H1 (cell line): ENCODE measurements around the gene OTP. TPM values are rescaled to one million over a fixed set of nuclear protein-coding genes. Genes with fewer than 3 reads are reported as not detected.
A peak's percentile ranks its signal among the peaks of the same experiment; 100 is the strongest.

Experiments
- CTCF ChIA-PET: fragments of 300-600 bp; sonication (Branson Sonifier 250); formaldehyde crosslinking; loops from one replicate; lab custom pipeline; 2021; ENCODE audit not compliant: partially characterized antibody; lab: Charles Lee
- POLR2A ChIA-PET: fragments of 300-600 bp; sonication (Branson Sonifier 250); formaldehyde crosslinking; loops from one replicate; lab custom pipeline; 2021; ENCODE audit warnings: inconsistent platforms; ENCODE audit not compliant: partially characterized antibody; lab: Charles Lee
- DNase-seq, 2 experiments: peaks; one replicate each; pipeline versions ENCODE4 v3.0.0 to v3.0.0-alpha.2; 2010 to 2022; ENCODE audit warnings: low spot score in 2 of 2, low read depth in 1 of 2, mixed read lengths in 1 of 2
- FAIRE-seq: peaks from 2 replicates; lab custom pipeline; 2011; peaks lifted over from hg19 to GRCh38; lab: Jason Lieb, UNC
- H2AFZ ChIP-seq: 2 replicates; pipeline ENCODE4 v1.8.1; 2012; ENCODE audit warnings: low read length, inconsistent platforms
- H2AK5ac ChIP-seq: 2 replicates; pipeline ENCODE4 v1.6.1; 2013; ENCODE audit warnings: low read depth, low read length
- H2BK120ac ChIP-seq: replicated peaks from 2 replicates; pipeline ENCODE3; 2013; ENCODE audit warnings: low read depth, low read length, inconsistent platforms
- H2BK12ac ChIP-seq: 2 replicates; pipeline ENCODE4 v1.6.1; 2013; ENCODE audit warnings: low read depth, low read length
- H2BK15ac ChIP-seq: 2 replicates; pipeline ENCODE4 v1.6.1; 2013; ENCODE audit warnings: low read length
- H2BK20ac ChIP-seq: 2 replicates; pipeline ENCODE4 v1.6.1; 2013; ENCODE audit warnings: low read length
- H2BK5ac ChIP-seq: 2 replicates; pipeline ENCODE4 v1.6.1; 2013; ENCODE audit warnings: low read depth, low read length
- H3K14ac ChIP-seq: 2 replicates; pipeline ENCODE4 v1.6.1; 2013; ENCODE audit warnings: inconsistent platforms; ENCODE audit not compliant: insufficient read length
- H3K18ac ChIP-seq: 2 replicates; pipeline ENCODE4 v1.6.1; 2013; ENCODE audit warnings: low read length; ENCODE audit errors: extremely low read depth
- H3K23ac ChIP-seq: 2 replicates; pipeline ENCODE4 v1.6.1; 2013; ENCODE audit warnings: inconsistent platforms; ENCODE audit not compliant: insufficient read length
- H3K23me2 ChIP-seq: 2 replicates; pipeline ENCODE4 v1.6.1; 2013; ENCODE audit warnings: low read depth, low read length
- H3K27ac ChIP-seq: 2 replicates; pipeline ENCODE4 v1.6.1; 2011; ENCODE audit warnings: low read depth, low read length, inconsistent platforms
- H3K27me3 ChIP-seq, 4 experiments: replicated peaks in 1 of 4; 1 replicate in 1 of 4; 2 replicates in 3 of 4; pipeline versions ENCODE4 v1.6.1 to v1.8.1; 2011 to 2013; ENCODE audit warnings: low read length in 3 of 4, mild to moderate bottlenecking in 3 of 4, inconsistent platforms in 2 of 4, mixed read lengths in 2 of 4, moderate library complexity in 1 of 4; ENCODE audit not compliant: control insufficient read depth in 3 of 4, insufficient read depth in 3 of 4; ENCODE audit errors: extremely low read depth in 1 of 4
- H3K36me3 ChIP-seq, 4 experiments: 2 replicates each; pipeline versions ENCODE4 v1.6.1 to v1.8.1; 2011 to 2013; ENCODE audit warnings: mild to moderate bottlenecking in 4 of 4, low read length in 3 of 4, moderate library complexity in 2 of 4, control low read depth in 1 of 4, inconsistent platforms in 1 of 4; ENCODE audit not compliant: insufficient read depth in 4 of 4, control insufficient read depth in 2 of 4
- H3K4ac ChIP-seq: replicated peaks from 2 replicates; pipeline ENCODE3; 2013; ENCODE audit warnings: low read length, low read depth, mixed read lengths, inconsistent platforms; ENCODE audit not compliant: insufficient read length
- H3K4me1 ChIP-seq, 4 experiments: replicated peaks in 1 of 4; 1 replicate in 1 of 4; 2 replicates in 3 of 4; pipeline versions ENCODE4 v1.6.1 to v1.8.1; 2011 to 2013; ENCODE audit warnings: low read length in 3 of 4, inconsistent platforms in 2 of 4, mixed read lengths in 1 of 4; ENCODE audit not compliant: insufficient read depth in 4 of 4, control insufficient read depth in 3 of 4
- H3K4me2 ChIP-seq, 2 experiments: 2 replicates each; pipeline versions ENCODE4 v1.6.1 to v1.8.1; 2011 to 2013; ENCODE audit warnings: low read depth in 2 of 2, low read length in 2 of 2, control low read depth in 1 of 2, inconsistent platforms in 1 of 2, mild to moderate bottlenecking in 1 of 2; ENCODE audit not compliant: insufficient read depth in 1 of 2
- H3K4me3 ChIP-seq, 4 experiments: fragments of 200-600, 300-600 bp in 1 of 4; sonication (generic), shearing (Covaris generic), sonication (Bioruptor Twin) in 1 of 4; 2 replicates each; pipeline versions ENCODE4 v1.5.1 to v1.8.1; 2011 to 2016; ENCODE audit warnings: low read length in 4 of 4, low read depth in 3 of 4, control low read depth in 2 of 4, inconsistent platforms in 2 of 4, mild to moderate bottlenecking in 2 of 4, mixed read lengths in 1 of 4, moderate library complexity in 1 of 4; ENCODE audit not compliant: insufficient read depth in 2 of 4; ENCODE audit errors: extremely low read depth in 1 of 4
- H3K56ac ChIP-seq: replicated peaks from 2 replicates; pipeline ENCODE3; 2013; ENCODE audit warnings: low read depth, mild to moderate bottlenecking, mixed read lengths, low read length, inconsistent platforms; ENCODE audit not compliant: insufficient read length
- H3K79me1 ChIP-seq: 2 replicates; pipeline ENCODE4 v1.6.1; 2013; ENCODE audit warnings: low read depth, low read length, control low read depth
- H3K79me2 ChIP-seq, 2 experiments: 2 replicates each; pipeline versions ENCODE4 v1.6.1 to v1.8.1; 2012 to 2013; ENCODE audit warnings: low read length in 2 of 2, mild to moderate bottlenecking in 2 of 2, inconsistent platforms in 1 of 2; ENCODE audit not compliant: insufficient read depth in 2 of 2, control insufficient read depth in 1 of 2
- H3K9ac ChIP-seq, 4 experiments: replicated peaks in 1 of 4; 1 replicate in 1 of 4; 2 replicates in 3 of 4; pipeline versions ENCODE4 v1.6.1 to v1.8.1; 2011 to 2013; ENCODE audit warnings: low read depth in 3 of 4, low read length in 3 of 4, control low read depth in 2 of 4, mild to moderate bottlenecking in 2 of 4, moderate library complexity in 2 of 4, inconsistent platforms in 1 of 4; ENCODE audit errors: extremely low read depth in 1 of 4
- H3K9me3 ChIP-seq, 2 experiments: 2 replicates each; pipeline versions ENCODE4 v1.6.1 to v1.8.1; 2012 to 2013; ENCODE audit warnings: mild to moderate bottlenecking in 2 of 2, moderate library complexity in 2 of 2, control low read depth in 1 of 2, inconsistent platforms in 1 of 2, low read depth in 1 of 2, low read length in 1 of 2, mixed read lengths in 1 of 2; ENCODE audit not compliant: insufficient read depth in 2 of 2
- H4K20me1 ChIP-seq, 2 experiments: replicated peaks in 1 of 2; 2 replicates each; pipeline versions ENCODE3 to v1.8.1; 2011 to 2013; ENCODE audit warnings: inconsistent platforms in 2 of 2, low read length in 2 of 2, mild to moderate bottlenecking in 1 of 2; ENCODE audit not compliant: insufficient read depth in 2 of 2, control insufficient read depth in 1 of 2
- H4K5ac ChIP-seq: 2 replicates; pipeline ENCODE4 v1.6.1; 2013; ENCODE audit warnings: low read length, low read depth, mixed read lengths, inconsistent platforms; ENCODE audit not compliant: insufficient read length
- H4K8ac ChIP-seq: 2 replicates; pipeline ENCODE4 v1.8.0; 2013; ENCODE audit warnings: mild to moderate bottlenecking, moderate library complexity, low read length, inconsistent platforms; ENCODE audit not compliant: insufficient read depth; ENCODE audit errors: extremely low read depth
- H4K91ac ChIP-seq: replicated peaks from 2 replicates; pipeline ENCODE3; 2013; ENCODE audit warnings: low read length, mixed read lengths, inconsistent platforms; ENCODE audit not compliant: insufficient read length
- BRCA1 ChIP-seq: IDR thresholded peaks from 2 replicates; pipeline ENCODE4 v1.6.1; 2012; ENCODE audit warnings: low read depth, low read length, improper control_type of control experiment
- CTBP2 ChIP-seq: IDR thresholded peaks from 2 replicates; pipeline ENCODE4 v1.7.0; 2011; ENCODE audit warnings: borderline replicate concordance, mild to moderate bottlenecking, moderate library complexity, mixed read lengths, low read length; ENCODE audit not compliant: insufficient read depth, insufficient read length
- EZH2 ChIP-seq: fragments of 200-600 bp; sonication (generic); IDR thresholded peaks from 2 replicates; pipeline ENCODE4 v1.7.1; 2012; ENCODE audit warnings: low read depth, mild to moderate bottlenecking, moderate library complexity, low read length, inconsistent platforms; ENCODE audit not compliant: severe bottlenecking
- SUZ12 ChIP-seq: fragments of 200-600 bp; sonication (generic); IDR thresholded peaks from 2 replicates; pipeline ENCODE4 v1.6.1; 2012; ENCODE audit warnings: mild to moderate bottlenecking, inconsistent platforms, low read length, moderate library complexity, mixed read lengths
- TCF12 ChIP-seq: IDR thresholded peaks from 2 replicates; pipeline ENCODE4 v1.6.1; 2011; ENCODE audit warnings: low read depth, mild to moderate bottlenecking, low read length
- WGBS, 2 experiments: shearing (Covaris generic) in 1 of 2; methylation state at CpG; one replicate each; pipeline versions ENCODE4 v1.1.6 to v1.1.7; 2013 to 2015; ENCODE audit warnings: low lambda C conversion rate in 2 of 2, mixed read lengths in 2 of 2, inconsistent platforms in 1 of 2, low coverage in 1 of 2, missing lambda C conversion rate in 1 of 2; ENCODE audit not compliant: insufficient replicate concordance in 2 of 2, insufficient coverage in 1 of 2, insufficient read length in 1 of 2; ENCODE audit errors: extremely low coverage in 1 of 2, missing lambda C conversion rate in 1 of 2; 5-methylcytosine and 5-hydroxymethylcytosine counted together
- polyA plus RNA-seq, 7 experiments: library from polyadenylated mRNA; depleted of rRNA in 3 of 7; stranded (reverse) in 5 of 7; unstranded in 2 of 7; fragments of >200 nt in 5 of 7; fragments of 200-250 nt in 2 of 7; gene quantifications; 1 replicate in 5 of 7; 2 replicates in 1 of 7; 4 replicates in 1 of 7; pipeline versions ENCODE4 v1.2.1 to v1.2.3, GENCODE V29; 2011 to 2013; ENCODE audit warnings: missing spikeins in 2 of 7, mixed read lengths in 2 of 7
- total RNA-seq: library from RNA; stranded (reverse); fragmentation: NEBNext Ultra II Directional; extraction: Animal tissue kit (Norgen Biotek cat#: 25700); gene quantifications from 2 replicates; pipeline ENCODE4 v1.2.1, GENCODE V29; 2021

Gene OTP
- total and polyA plus RNA-seq, 2 of the 8 experiments (the other 6 are each of a cell fraction or from before 2014, with no cell fraction given) = not detected

DNA sequence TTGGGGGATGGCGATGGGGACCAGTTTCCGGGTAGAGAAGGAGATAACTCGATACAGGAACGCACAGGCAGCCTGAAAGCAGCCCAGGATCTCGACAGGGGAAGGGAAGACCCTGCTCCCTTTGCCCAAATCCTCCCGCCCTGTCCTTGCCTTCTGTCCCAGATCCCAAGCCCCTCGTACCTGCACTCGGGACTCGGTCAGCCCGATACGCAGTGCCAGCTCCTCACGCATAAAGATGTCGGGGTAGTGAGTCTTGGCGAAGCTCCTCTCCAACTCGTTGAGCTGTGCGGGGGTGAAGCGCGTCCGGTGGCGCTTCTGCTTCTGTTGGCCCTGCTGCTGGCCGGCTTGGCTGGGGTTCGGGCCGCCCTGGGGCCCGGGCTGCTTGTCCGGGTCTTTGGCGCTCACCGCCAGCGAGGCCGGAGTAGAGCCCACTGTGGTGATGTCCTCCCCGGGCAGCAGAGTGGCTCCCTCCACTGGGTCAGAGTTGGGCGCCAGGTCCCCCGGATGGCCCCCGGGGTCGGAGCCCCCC, 1.8 kb downstream of the OTP start:
- H3K27ac ChIP-seq = no peak overlapping the region
- H4K20me1 ChIP-seq = peaks cover 18 to 30% of the 10 kb centered on the region in 2 experiments
- no peaks in the 10 kb centered on the region; a peak in 1 of 8 replicates for H3K36me3 ChIP-seq
- no peak overlapping the region for H4K5ac ChIP-seq
- FAIRE-seq (no peak), DNase-seq (peak in 1 of 2 experiments; percentile 69)
- H2BK12ac ChIP-seq = no peak overlapping the region
- H2AK5ac ChIP-seq = no peak overlapping the region
- H3K23me2 ChIP-seq = peaks cover 4% of the 10 kb centered on the region; the same call in 1 of the 2 replicates
- H3K56ac ChIP-seq = no peak overlapping the region
- POLR2A ChIA-PET = interaction anchor here (1.5 kb wide), 1 partner anchor 215 kb away, joined by 4 read pairs; no protein-coding TSS in a partner anchor
- 5% methylated on average over 33 of the region's 34 CpGs; no CpG with 5 or more reads in 1 of the 2 experiments for WGBS, 2 experiments
- peak overlapping the region in 2 of 4 experiments; percentile 2 to 36; a peak in 4 of 8 replicates for H3K4me3 ChIP-seq
- no peak overlapping the region for H2BK15ac ChIP-seq
- peaks cover 9 to 32% (median 18%) of the 10 kb centered on the region in 4 experiments; a peak in 6 of 7 replicates for H3K4me1 ChIP-seq
- H3K27me3 ChIP-seq = peaks cover 77 to 100% (median 89%) of the 10 kb centered on the region in 4 experiments
- no peak overlapping the region for H2BK20ac ChIP-seq
- H3K9ac ChIP-seq = no peak overlapping the region; a peak in 1 of 7 replicates
- H3K79me1 ChIP-seq = no peaks in the 10 kb centered on the region
- H4K8ac ChIP-seq = no peak overlapping the region
- H4K91ac ChIP-seq = no peak overlapping the region
- no peak overlapping the region for H2BK120ac ChIP-seq
- no peak overlapping the region for H3K14ac ChIP-seq
- CTCF ChIA-PET = interaction anchor here (0.6 to 2.8 kb wide), 7 partner anchors 11 to 681 kb away, joined by 3 to 13 read pairs (median 3); no protein-coding TSS in a partner anchor
- TF ChIP-seq EZH2 (peak; percentile 99), TCF12 (0 out of 2 replicates have a peak, but pooled peaks have one; percentile 3), BRCA1 (no peak), CTBP2 (no peak), SUZ12 (peak; percentile 99; the same call in 1 of the 2 replicates)
- H3K18ac ChIP-seq = 0 out of 2 replicates have a peak overlapping the region, but pooled peaks have one; percentile 63
- no peak overlapping the region for H3K4ac ChIP-seq
- H2BK5ac ChIP-seq = no peak overlapping the region
- H3K9me3 ChIP-seq = no peaks in the 10 kb centered on the region
- H3K4me2 ChIP-seq = peak overlapping the region; percentile 35 to 58
- H2AFZ ChIP-seq = no peak overlapping the region
- H3K79me2 ChIP-seq = no peaks in the 10 kb centered on the region
- H3K23ac ChIP-seq = no peak overlapping the region
